Transverse colon (tissue), 4 donors: Measurements from ENCODE around the gene NAV3.

Experiments
- EP300 ChIP-seq: sonication (generic); formaldehyde crosslinking; IDR thresholded peaks from one replicate; pipeline ENCODE4 v1.6.1; 2017; ENCODE audit warnings: antibody characterized with exemption, low read depth
- POLR2A ChIP-seq: fragments of 450-650 bp; IDR thresholded peaks from one replicate; pipeline ENCODE4 v1.6.1; 2016; ENCODE audit warnings: antibody characterized with exemption, mild to moderate bottlenecking, moderate library complexity
- POLR2AphosphoS5 ChIP-seq, 3 donors: sonication (generic); formaldehyde crosslinking; IDR thresholded peaks; one replicate each; pipeline ENCODE4 v1.6.1; 2016; ENCODE audit warnings: antibody characterized with exemption in 3 of 3
- TF ChIP-seq, protein P1 (sequence below), 5 experiments: fragments of 200-600 bp in 3 of 5; fragments of 450-650 bp in 2 of 5; sonication (generic) in 3 of 5; IDR thresholded peaks; 1 replicate in 2 of 5; 2 replicates in 3 of 5; pipeline ENCODE4 v1.5.1; 2016 to 2017; ENCODE audit warnings: antibody characterized with exemption in 5 of 5, inconsistent platforms in 3 of 5, mild to moderate bottlenecking in 2 of 5, moderate library complexity in 1 of 5

DNA sequence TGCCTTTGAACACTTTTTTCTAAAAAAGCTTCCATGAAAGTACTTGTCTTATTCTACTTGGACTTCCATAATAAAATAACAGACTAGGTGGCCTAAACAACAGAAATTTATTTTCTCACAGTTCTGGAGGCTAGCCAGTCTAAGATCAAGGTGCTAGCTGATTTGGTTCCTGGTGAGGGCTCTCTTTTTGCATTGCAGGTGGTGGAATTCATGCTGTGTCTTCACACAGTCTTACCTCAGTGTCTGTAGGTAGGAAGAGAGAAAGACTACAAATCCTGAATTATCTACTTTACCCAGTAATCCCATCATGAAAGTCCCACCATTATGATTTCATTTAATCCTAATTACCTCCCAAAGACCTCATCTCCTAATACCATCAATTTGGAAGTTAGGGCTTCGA, 356.0 kb downstream of the NAV3 start:
- TF ChIP-seq, protein P1, sequence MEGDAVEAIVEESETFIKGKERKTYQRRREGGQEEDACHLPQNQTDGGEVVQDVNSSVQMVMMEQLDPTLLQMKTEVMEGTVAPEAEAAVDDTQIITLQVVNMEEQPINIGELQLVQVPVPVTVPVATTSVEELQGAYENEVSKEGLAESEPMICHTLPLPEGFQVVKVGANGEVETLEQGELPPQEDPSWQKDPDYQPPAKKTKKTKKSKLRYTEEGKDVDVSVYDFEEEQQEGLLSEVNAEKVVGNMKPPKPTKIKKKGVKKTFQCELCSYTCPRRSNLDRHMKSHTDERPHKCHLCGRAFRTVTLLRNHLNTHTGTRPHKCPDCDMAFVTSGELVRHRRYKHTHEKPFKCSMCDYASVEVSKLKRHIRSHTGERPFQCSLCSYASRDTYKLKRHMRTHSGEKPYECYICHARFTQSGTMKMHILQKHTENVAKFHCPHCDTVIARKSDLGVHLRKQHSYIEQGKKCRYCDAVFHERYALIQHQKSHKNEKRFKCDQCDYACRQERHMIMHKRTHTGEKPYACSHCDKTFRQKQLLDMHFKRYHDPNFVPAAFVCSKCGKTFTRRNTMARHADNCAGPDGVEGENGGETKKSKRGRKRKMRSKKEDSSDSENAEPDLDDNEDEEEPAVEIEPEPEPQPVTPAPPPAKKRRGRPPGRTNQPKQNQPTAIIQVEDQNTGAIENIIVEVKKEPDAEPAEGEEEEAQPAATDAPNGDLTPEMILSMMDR (IDR thresholded peaks at IDR 0.05) = no peak
- TF ChIP-seq POLR2AphosphoS5 (IDR thresholded peaks at IDR 0.05) (no peak), EP300 (no peak), POLR2A (no peak)
